Heart left ventricle (tissue), 16 donors: ENCODE measurements around the gene MAGI1. TPM values are rescaled to one million over a fixed set of nuclear protein-coding genes. Genes with fewer than 3 reads are reported as not detected.

Source experiments
- ATAC-seq, 4 donors: fragments of 200-7000 bp; cut with Tn5 transposase; one replicate each; pipeline ENCODE4 v1.9.1; 2020 to 2022; ENCODE audit warnings: moderate library complexity in 4 of 4, mild to moderate bottlenecking in 3 of 4, moderate number of reproducible peaks in 1 of 4
- DNase-seq, 5 donors: peaks; one replicate each; pipeline ENCODE4 v3.0.0-alpha.2; 2020
- H3K27ac ChIP-seq, 12 donors: fragments of 200-600 bp; sonication (generic) in 4 of 12; one replicate each; pipeline versions ENCODE4 v1.5.0 to v1.8.0; 2016 to 2022; ENCODE audit warnings: mild to moderate bottlenecking in 2 of 12
- H3K27me3 ChIP-seq, 9 donors: fragments of 200-600 bp; sonication (generic) in 2 of 9; one replicate each; pipeline versions ENCODE4 v1.5.1 to v1.8.0; 2016 to 2022; ENCODE audit warnings: mild to moderate bottlenecking in 3 of 9
- H3K36me3 ChIP-seq, 9 donors: fragments of 200-600 bp; sonication (generic) in 2 of 9; one replicate each; pipeline versions ENCODE4 v1.5.0 to v1.8.0; 2018 to 2022; ENCODE audit warnings: mild to moderate bottlenecking in 2 of 9
- H3K4me1 ChIP-seq, 12 donors: fragments of 200-600 bp; sonication (generic) in 4 of 12; one replicate each; pipeline versions ENCODE4 v1.5.0 to v1.8.0; 2016 to 2022; ENCODE audit warnings: mild to moderate bottlenecking in 3 of 12
- H3K4me3 ChIP-seq, 12 donors: fragments of 200-600 bp; sonication (generic) in 4 of 12; one replicate each; pipeline versions ENCODE4 v1.5.0 to v1.8.0; 2017 to 2022; ENCODE audit warnings: mild to moderate bottlenecking in 9 of 12, moderate library complexity in 4 of 12
- H3K9me3 ChIP-seq, 12 donors: fragments of 200-600 bp; sonication (generic) in 4 of 12; one replicate each; pipeline versions ENCODE4 v1.5.0 to v1.8.0; 2016 to 2022; ENCODE audit warnings: mild to moderate bottlenecking in 1 of 12
- POLR2A ChIP-seq, 2 donors: fragments of 450-650 bp; IDR thresholded peaks; one replicate each; pipeline ENCODE4 v1.6.1; 2017; ENCODE audit warnings: antibody characterized with exemption in 2 of 2, mild to moderate bottlenecking in 2 of 2, moderate library complexity in 2 of 2
- WGBS, 4 donors: extraction: QIAGEN DNeasy Blood & Tissue Kit in 2 of 4; methylation state at CpG; one replicate each; pipeline versions ENCODE4 v1.1.5 to v1.1.7; 2013 to 2018; 5-methylcytosine and 5-hydroxymethylcytosine counted together
- intact Hi-C, 10 donors: fragments of 100-400 bp; cut with DNase I; formaldehyde crosslinking; loops; one replicate each; pipeline versions ENCODE4 v1.11.1 to v1.14.2; 2022
- polyA plus RNA-seq, 2 donors: library from polyadenylated mRNA; stranded (reverse); fragments of 200-250 nt; gene quantifications; one replicate each; pipeline ENCODE4 v1.2.3, GENCODE V29; 2013
- total RNA-seq, 9 donors: library from RNA; depleted of rRNA in 2 of 9; stranded (reverse); fragments of >200 nt in 2 of 9; fragmentation: NEBNext Ultra II Directional in 3 of 9; extraction: Animal tissue kit (Norgen Biotek cat#: 25700) in 3 of 9; gene quantifications; one replicate each; pipeline versions ENCODE4 v1.1.0 to v1.2.4, GENCODE V29; 2016 to 2023
- TF ChIP-seq, protein P1 (sequence below), 12 donors: fragments of 200-600 bp; sonication (generic) in 4 of 12; IDR thresholded peaks; one replicate each; pipeline versions ENCODE4 v1.5.0 to v1.8.0; 2018 to 2022; ENCODE audit warnings: antibody characterized with exemption in 12 of 12, mild to moderate bottlenecking in 5 of 12
- donor health status: ischemic (EF 13 %, LVEDD 7.1; RV severe dilation, severe dysfunction).
- donor health status: healthy with polysubstance abuse.
- donor health status: DM: no; HTN: yes; CAD: no.
- donor health status: DM: no; HTN: no; CAD: no.
- donor health status: ischemic (EF 25% LVEDD 6.9; RV normal size, moderate dysfunction).
- donor health status: ischemic (EF 25% LVEDD 5.7; RV mildly dilated, moderate dysfunction).
- donor health status: healthy.
- donor health status: DM: yes; HTN: yes; CAD: no.
- donor health status: ischemic (EF 35%, LVEDD 5.7; RV mildly dilated, moderate dysfunction).
- donor health status: nonischemic (EF 11% LVEDD 7.7; RV severe dilation, severe dysfunction).
- donor health status: DM: yes; HTN: yes; CAD: no.
- donor health status: PGD.
- donor health status: ischemic (EF 29% LVEDD 5.4; RV normal size, mild dysfunction).
- donor health status: nonischemic (EF 23%, LVEDD 6.1; RV moderate dilation, normal function).

MAGI1 gene
- total and polyA plus RNA-seq, 11 donors = 18.5 to 52.1 (median 31.4) TPM

DNA sequence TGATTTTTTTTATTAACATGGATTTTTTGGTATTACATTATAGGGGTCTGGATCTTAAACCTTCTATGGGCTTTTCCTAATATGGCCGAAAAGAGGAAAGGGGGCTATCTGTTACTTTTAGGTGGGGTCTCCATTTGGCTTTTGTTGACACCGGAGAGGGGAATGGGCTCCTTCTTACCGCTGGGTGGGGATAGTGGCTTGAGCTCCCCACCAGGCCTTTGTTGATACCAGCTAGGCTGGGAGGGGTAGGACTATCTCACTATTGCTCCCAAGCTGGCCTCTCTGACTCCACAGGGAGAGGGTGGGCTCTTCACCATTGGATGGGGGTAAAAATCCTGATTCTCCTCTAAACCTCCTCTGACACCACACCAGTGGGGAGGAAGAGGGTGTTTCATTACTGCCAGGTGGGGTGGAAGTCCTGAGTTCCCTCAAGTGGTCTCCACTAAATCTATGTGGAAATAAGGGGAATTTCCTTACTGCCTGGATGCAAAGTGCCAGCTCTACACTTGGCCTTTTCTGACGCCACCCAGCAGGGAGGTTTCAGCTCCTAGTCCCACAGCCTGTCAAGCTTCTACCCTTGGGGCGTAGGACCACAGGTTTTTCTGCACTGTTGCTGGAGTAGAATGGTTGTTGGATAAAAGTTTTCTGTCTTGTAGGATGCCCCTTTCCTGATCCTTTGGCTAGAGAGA lies 572.3 kb downstream of the MAGI1 start:
- ATAC-seq (no peak), DNase-seq (no peak)
- TF ChIP-seq, protein P1, sequence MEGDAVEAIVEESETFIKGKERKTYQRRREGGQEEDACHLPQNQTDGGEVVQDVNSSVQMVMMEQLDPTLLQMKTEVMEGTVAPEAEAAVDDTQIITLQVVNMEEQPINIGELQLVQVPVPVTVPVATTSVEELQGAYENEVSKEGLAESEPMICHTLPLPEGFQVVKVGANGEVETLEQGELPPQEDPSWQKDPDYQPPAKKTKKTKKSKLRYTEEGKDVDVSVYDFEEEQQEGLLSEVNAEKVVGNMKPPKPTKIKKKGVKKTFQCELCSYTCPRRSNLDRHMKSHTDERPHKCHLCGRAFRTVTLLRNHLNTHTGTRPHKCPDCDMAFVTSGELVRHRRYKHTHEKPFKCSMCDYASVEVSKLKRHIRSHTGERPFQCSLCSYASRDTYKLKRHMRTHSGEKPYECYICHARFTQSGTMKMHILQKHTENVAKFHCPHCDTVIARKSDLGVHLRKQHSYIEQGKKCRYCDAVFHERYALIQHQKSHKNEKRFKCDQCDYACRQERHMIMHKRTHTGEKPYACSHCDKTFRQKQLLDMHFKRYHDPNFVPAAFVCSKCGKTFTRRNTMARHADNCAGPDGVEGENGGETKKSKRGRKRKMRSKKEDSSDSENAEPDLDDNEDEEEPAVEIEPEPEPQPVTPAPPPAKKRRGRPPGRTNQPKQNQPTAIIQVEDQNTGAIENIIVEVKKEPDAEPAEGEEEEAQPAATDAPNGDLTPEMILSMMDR (IDR thresholded peaks at IDR 0.05) = no peak
- no peak for TF ChIP-seq POLR2A (IDR thresholded peaks at IDR 0.05)
- 86 to 91% (median 89%) methylated on average over 5 of the region's 5 CpGs for WGBS, 4 donors
- H3K4me1 ChIP-seq = no peaks in the 10 kb centered on the region
- H3K36me3 ChIP-seq = no peaks in the 10 kb centered on the region
- no peaks in the 10 kb centered on the region for H3K27me3 ChIP-seq
- intact Hi-C loops = no loop called here
- H3K27ac ChIP-seq = no peak overlapping the region
- no peaks in the 10 kb centered on the region for H3K9me3 ChIP-seq
- H3K4me3 ChIP-seq = no peak overlapping the region

GRCh38 chr3:65449841-65450428 lies 588.8 kb downstream of the MAGI1 start:
- intact Hi-C loops = loop anchor here in 3 of 10 donors (10.0 kb wide), 2 partner anchors 225 to 745 kb away; no protein-coding TSS in a partner anchor
- no peak overlapping the region for H3K4me3 ChIP-seq
- TF ChIP-seq, protein P1 (IDR thresholded peaks at IDR 0.05) = no peak
- no peak for TF ChIP-seq POLR2A (IDR thresholded peaks at IDR 0.05)
- 95 to 96% (median 96%) methylated on average over 6 of the region's 6 CpGs for WGBS, 4 donors
- no peaks in the 10 kb centered on the region for H3K9me3 ChIP-seq
- peaks cover 0 to 2% (median 0%) of the 10 kb centered on the region in 12 donors for H3K4me1 ChIP-seq
- ATAC-seq (no peak), DNase-seq (no peak)
- H3K27me3 ChIP-seq = no peaks in the 10 kb centered on the region
- peaks cover 0 to 10% (median 0%) of the 10 kb centered on the region in 9 donors for H3K36me3 ChIP-seq
- no peak overlapping the region for H3K27ac ChIP-seq

DNA sequence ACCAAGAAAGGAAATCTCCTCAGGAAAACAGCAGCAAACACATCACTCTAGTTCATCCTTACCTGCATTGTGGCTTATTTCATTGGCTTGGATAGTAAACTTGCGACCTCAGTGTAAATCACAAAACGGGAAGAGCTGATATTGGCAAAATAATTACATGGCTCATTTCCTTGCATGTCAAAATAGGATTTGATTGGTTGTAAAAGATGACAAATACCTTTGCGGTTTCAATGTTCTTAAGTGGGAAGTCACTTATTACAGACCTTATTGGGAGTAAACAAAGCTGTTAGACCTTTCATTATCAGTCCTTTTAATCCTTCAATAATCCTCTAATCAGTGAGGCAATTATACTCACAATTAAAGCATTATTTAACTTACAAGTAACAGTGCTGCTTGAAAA lies 590.6 kb downstream of the MAGI1 start:
- WGBS, 4 donors = 79 to 93% (median 91%) methylated on average over 3 of the region's 3 CpGs
- intact Hi-C loops = loop anchor here in 3 of 10 donors (10.0 kb wide), 2 partner anchors 227 to 747 kb away; no protein-coding TSS in a partner anchor
- peaks cover 0 to 10% (median 0%) of the 10 kb centered on the region in 9 donors for H3K36me3 ChIP-seq
- DNase-seq (no peak), ATAC-seq (no peak)
- no peaks in the 10 kb centered on the region for H3K9me3 ChIP-seq
- no peak overlapping the region for H3K4me3 ChIP-seq
- TF ChIP-seq, protein P1 (IDR thresholded peaks at IDR 0.05) = no peak
- no peak for TF ChIP-seq POLR2A (IDR thresholded peaks at IDR 0.05)
- H3K27ac ChIP-seq = no peak overlapping the region
- no peaks in the 10 kb centered on the region for H3K27me3 ChIP-seq
- H3K4me1 ChIP-seq = peaks cover 0 to 3% (median 0%) of the 10 kb centered on the region in 12 donors

DNA sequence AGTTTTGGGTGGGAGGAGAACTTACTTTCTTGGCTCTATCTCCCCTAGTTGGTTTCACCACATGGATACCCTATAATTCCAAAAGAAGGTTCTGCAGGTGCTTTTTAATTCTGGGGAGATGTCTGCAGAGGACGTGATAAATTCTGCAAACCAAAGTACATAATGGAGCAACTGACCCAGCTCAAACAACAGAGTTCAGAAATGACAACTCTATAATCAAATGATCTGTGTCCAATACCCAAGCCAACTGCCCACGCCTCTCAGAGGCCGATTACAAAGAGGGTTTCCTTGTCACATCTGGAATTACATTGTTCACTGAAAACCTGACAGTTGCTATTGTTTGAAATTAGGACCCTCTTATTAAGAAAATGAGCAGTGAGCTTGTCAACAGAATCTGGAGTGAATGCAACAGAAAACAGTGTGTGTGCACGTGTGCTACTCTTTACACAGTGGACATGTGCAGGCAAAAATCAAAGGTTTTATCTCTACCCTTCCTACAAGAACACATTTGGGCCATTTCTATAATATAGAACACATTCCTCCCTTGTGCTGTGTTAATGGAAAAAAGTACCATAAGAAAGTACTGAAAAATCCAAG lies 593.0 kb downstream of the MAGI1 start:
- Histone ChIP-seq H3K9me3 (no peaks in the 10 kb centered on the region), H3K4me1 (peaks cover 0 to 3% (median 0%) of the 10 kb centered on the region in 12 donors), H3K27ac (no peak overlapping the region), H3K4me3 (no peak overlapping the region), H3K36me3 (peaks cover 0 to 13% (median 0%) of the 10 kb centered on the region in 9 donors), H3K27me3 (no peaks in the 10 kb centered on the region)
- TF ChIP-seq POLR2A (IDR thresholded peaks at IDR 0.05) = no peak
- TF ChIP-seq, protein P1 (IDR thresholded peaks at IDR 0.05) = no peak
- ATAC-seq (no peak), DNase-seq (no peak)
- intact Hi-C loops = loop anchor here in 3 of 10 donors (10.0 kb wide), 2 partner anchors 229 to 749 kb away; no protein-coding TSS in a partner anchor
- WGBS, 4 donors = 78 to 90% (median 88%) methylated on average over 4 of the region's 4 CpGs
